Occipital lobe (tissue), 2 donors: ENCODE results near the gene TNFSF18. TPM values are rescaled to one million over a fixed set of nuclear protein-coding genes. Genes with fewer than 3 reads are reported as not detected.

Experiments
- DNase-seq: peaks from one replicate; lab custom pipeline; 2025; lab: John Stamatoyannopoulos, UW
- total RNA-seq: library from RNA; depleted of rRNA; stranded (reverse); fragments of >200 nt; gene quantifications from one replicate; pipeline ENCODE4 v1.2.3, GENCODE V29; 2014

The TNFSF18 gene
- total RNA-seq, 1 donor from 2014 or later: 5.5 TPM

DNA sequence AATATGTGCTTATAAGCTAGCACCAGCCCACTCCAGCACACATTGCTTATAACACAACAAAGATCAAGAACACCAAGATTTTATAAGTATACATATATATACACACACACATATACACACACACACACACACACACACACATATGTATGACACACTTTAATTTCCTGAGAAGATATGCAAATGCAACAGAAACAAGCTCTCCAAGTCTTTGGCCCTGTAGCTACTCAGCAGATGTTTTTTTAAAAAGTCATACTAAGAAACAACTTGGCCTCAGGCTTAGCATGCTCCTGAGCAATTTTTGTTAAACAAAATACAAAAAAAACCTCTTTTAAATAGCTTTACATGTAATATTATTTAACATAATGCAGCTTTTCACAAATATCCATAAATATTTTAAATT lies 11.1 kb downstream of the TNFSF18 start:
- no peak for DNase-seq

DNA sequence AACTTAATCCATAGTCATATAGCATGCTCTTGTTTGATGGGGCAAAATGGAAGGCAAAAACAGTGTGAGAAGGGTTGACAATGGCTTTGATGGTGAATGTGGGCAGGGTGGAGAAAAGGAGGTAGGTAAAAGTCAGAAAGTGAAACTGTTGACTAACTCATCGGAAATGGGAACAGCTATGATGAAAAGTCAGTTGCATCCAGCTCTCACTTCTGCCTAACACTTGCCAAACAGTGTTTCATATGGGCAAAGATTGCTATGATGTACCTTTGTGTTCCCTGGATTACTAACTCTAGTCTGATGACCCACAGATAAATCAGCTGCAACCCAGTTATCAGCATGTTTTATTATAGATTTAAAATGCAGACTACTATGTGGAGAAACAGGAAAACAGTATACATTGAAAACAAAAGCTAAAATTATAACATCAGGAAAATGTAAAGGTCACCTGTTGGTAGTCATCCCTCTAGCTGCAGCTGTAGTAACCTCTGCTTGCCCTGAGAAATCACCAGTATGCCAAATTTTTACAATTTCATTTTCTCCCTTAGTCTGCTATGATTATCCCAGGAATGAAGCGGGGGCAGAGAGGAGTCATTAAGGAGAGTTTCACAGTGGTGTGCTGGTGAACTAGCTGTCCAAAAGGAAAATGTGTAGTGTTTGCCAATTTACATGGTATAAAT lies 11.7 kb downstream of the TNFSF18 start:
- DNase-seq: no peak

- no peak for DNase-seq
Observed at GRCh38 chr1:173024543-173024942, 26.2 kb downstream of the TNFSF18 start.

GRCh38 chr1:173023343-173023742 lies 27.4 kb downstream of the TNFSF18 start:
- no peak for DNase-seq

GRCh38 chr1:173020138-173020750 lies 30.5 kb downstream of the TNFSF18 start:
- no peak for DNase-seq

DNA sequence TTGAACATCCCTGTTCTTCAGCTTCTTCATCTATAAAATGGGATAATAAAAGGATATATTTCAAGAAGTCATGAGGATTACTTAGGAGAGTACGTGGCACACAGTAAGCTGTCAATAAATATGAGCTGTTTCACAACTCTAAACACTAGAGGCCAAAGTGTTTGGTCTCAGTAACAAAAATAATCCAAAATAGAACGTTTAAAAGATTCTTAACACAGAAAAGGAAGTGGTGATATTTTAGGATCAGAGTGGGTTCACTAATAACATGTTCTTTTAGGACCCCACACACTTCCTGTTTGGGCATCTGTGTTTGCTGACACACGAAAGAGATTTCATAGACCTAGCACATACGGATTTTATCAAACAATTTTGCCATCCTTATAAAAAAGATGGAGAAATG lies 32.9 kb downstream of the TNFSF18 start:
- no peak for DNase-seq

- DNase-seq: no peak
Observed at GRCh38 chr1:173016419-173016818, 34.3 kb downstream of the TNFSF18 start.

DNA sequence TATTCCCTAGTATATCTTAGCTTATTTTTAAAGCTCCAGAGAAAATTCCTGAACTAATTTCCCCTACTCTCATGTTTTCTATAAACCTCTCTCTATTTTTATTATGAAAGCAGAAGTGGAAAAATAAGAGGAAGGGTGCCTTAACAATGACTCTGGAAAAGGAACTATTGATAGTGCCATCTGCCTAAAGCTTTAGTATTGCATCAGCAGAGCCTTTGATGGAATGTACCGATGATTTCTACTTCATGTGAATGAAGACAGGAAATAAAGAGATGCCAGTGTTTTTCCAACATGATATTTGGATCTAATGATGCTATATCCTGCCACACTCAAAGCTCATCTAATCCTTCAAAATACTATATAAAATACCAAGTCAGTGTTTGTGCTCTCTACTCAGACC lies 35.1 kb downstream of the TNFSF18 start:
- no peak for DNase-seq

DNA sequence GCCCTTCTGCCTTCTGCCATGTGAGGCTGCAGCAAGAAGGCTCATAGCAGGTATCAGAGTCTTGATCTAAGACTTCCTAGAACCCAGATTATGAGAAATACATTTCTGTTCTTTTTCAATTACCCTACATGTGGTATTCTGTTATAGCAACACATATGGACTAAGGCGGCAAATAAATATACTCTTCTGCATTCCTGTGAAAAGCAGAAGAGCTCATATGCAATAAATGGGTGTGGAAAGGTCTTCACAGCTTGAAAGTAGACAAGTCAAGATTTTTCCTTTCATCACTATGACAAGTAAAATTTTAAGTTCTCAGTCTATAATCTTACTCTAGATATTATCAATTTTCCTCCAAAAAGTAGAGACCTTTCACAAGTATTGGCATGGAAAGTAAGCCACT lies 36.6 kb downstream of the TNFSF18 start:
- DNase-seq: no peak

DNA sequence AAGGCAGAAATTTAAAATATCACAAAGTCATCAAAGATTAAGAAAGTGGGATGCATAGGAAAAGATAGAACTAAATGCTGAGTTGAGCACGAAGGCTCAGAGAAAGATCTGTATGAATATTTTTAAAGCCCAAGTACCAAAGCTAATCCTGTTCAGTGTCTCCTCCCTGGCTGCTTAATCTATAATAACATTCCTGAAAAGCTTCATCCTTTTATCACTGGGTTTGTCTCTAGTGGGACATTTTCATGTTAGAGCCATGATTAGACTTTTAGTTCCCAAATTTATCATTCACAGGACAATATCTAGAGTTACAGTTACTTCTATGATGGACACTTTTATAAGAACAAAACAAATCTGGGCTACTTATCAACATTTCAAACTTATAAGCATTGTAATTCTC lies 38.6 kb downstream of the TNFSF18 start:
- no peak for DNase-seq

- no peak for DNase-seq
Observed at GRCh38 chr1:173009597-173009996, 41.1 kb downstream of the TNFSF18 start.

DNA sequence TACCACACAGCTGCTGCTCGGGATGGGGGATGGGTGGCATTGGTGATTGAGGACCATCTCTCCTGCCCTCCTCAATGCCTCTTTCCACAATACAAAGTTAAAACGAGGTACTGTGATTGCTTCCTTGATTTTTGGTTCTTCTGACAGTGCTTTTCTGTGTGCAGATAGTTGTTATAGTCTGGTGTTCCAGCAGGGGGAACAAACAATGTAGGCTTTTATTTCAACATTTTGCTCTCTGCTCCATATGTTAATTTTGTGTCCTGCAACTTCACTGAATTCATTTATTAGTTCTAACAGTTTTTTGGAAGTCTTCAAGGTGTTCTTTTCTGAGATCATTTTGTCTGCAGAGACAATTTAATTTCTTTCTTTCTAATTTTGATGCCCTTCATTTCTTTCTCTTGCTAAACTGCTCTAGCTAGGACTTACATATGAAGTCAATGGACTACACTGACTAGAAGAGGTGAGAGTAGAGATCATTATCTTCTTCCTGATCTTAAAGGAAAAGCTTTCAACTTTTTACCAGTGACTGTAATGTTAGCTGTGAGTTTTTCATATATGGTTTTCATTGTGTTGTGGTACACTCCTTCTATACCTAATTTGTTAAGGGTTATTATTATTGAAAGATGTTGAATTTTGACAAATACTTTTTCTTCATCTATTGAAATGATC lies 45.4 kb downstream of the TNFSF18 start:
- no peak for DNase-seq

DNA sequence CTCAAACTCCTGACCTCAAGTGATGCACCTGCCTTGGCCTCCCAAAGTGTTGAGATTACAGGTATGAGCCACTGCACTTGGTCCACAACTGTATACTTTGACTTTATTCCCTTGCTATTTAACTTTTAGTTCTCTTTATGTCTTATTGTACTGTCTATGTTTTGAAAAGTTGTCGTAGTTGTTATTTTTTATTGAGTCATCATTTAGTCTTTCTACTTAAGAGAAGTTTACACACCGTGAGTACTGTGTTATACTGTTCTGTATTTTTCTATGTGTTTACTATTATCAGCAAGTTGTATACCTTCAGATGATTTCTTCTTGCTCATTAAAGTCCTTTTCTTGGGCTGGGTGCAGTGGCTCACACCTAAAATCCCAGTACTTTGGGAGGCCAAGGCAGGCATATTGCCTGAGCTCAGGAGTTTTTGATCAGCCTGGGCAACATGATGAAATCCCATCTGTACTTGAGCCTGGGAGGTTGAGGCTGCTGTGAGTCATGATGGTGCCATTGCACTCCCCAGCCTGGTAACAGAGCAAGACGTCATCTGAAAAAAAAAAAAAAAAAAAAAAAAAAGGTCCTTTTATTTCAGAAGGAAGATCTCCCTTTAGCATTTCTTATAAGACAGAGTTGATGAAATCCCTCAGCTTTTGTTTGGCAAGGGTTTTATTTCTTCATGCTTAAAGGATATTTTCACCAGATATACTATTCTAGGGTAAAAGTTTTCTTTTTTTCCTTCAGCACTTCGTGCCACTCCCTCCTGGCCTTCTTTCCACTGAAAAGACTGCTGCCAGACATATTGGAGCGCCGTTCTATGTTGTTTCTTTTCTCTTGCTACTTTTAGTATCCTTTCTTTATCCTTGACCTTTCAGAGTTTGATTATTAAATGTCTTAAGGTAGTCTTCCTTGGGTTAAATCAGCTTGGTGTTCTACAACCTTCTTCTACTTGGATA lies 47.6 kb downstream of the TNFSF18 start:
- DNase-seq: no peak

DNA sequence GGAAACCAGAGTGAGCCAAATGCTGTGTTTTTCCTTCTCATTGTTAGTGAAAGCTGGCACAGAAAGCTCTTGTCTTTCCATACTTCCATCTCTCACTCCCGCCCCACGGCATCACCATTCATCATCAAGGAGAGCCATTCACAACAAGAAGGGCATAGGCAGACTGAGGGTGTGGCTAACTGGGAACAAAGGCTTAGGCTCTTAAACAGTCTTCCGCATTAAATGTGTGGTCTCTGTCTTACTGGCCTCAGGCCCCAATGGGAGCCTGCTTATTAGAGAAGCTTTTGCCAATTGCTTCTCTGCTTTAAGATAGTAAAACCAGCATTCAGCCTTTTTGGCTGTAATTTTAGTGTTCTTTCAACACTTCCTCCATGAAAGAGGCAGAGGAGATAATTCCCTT lies 51.4 kb downstream of the TNFSF18 start:
- no peak for DNase-seq

DNA sequence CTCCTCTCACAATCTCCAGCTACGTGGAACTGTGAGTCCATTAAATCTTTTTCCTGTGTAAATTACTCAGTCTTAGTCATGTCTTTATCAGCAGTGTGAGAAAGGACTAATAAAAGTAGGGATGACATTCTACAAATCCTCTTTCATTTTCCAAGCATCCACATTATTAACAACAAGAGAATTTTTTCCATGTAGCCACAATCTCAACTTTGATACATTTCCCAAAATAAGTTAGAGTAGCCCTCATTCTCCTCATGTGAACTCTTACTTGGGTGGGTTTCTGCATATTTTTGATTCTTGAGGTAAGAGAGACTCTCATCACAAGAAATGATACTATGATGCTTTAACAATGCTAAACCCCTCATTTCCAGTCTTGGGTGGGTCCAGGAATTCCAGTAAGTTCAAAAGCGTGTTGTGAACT lies 52.8 kb downstream of the TNFSF18 start:
- no peak for DNase-seq

- DNase-seq: no peak
Observed at GRCh38 chr1:172993640-172994039, 57.1 kb downstream of the TNFSF18 start.

- no peak for DNase-seq
Observed at GRCh38 chr1:172991674-172992400, 58.9 kb downstream of the TNFSF18 start.

GRCh38 chr1:172990598-172991215 lies 60.0 kb downstream of the TNFSF18 start:
- no peak for DNase-seq
